Vagina (tissue), 2 donors: ENCODE data around the gene LRFN4.

Experiments used
- POLR2A ChIP-seq, 2 donors: fragments of 450-650 bp; IDR thresholded peaks; one replicate each; pipeline ENCODE4 v1.6.1; 2017; ENCODE audit warnings: antibody characterized with exemption in 2 of 2, mild to moderate bottlenecking in 2 of 2, moderate library complexity in 2 of 2
- POLR2AphosphoS5 ChIP-seq, 2 donors: sonication (generic); formaldehyde crosslinking; IDR thresholded peaks; one replicate each; pipeline ENCODE4 v1.9.0; 2017; ENCODE audit warnings: antibody characterized with exemption in 2 of 2, mild to moderate bottlenecking in 2 of 2, low read depth in 1 of 2; ENCODE audit not compliant: insufficient read depth in 1 of 2
- TF ChIP-seq, protein P1 (sequence below), 3 experiments: fragments of 450-650 bp in 2 of 3; fragments of 200-600 bp in 1 of 3; sonication (generic) in 1 of 3; IDR thresholded peaks; one replicate each; pipeline ENCODE4 v1.5.1; 2017 to 2019; ENCODE audit warnings: antibody characterized with exemption in 3 of 3, mild to moderate bottlenecking in 2 of 3, moderate library complexity in 2 of 3

DNA sequence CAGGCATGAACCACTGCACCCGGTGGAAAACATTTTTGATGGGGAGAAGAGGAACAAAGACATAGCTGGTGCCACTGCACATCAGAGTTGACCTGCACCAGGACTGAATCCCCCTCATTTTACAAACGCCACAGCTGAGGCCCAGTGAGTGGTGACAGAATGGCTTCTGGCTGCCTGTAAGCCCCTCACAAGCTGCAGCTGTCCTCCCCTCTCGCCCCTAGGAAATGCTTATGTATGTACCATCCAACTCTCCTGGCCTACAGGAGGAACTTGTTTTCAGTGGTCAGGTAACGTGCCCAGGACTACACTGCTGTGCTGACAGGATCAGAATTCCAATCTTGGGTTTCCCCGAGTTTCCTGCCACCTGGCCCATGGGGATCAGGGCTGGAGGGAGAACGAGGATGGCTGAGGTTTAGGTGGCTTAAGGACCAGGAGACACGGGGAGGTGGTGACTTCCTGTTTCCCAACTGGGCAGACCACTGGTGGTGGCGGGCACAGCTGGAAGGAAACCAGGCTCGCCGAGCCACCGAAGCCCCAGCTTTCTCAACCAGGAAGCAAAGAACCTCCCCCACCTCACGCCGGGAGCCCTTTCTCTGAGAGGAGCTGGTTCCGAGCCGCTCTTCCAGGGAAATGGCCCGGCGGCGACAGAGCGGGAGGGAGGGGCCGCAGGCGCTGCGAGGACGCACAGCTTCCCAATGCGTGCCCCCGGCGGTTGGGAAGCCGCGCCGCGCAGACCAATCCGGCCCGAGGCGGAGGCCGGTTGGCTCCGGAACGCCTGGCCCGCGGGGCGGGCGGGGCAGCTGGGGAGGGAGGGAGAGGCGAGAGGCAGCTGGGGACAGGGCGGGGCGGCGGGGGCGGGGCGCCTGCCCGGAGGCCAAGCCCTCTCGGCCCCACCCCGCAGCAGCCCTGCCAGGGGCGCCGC, 1.0 kb upstream of the LRFN4 start:
- TF ChIP-seq, protein P1, sequence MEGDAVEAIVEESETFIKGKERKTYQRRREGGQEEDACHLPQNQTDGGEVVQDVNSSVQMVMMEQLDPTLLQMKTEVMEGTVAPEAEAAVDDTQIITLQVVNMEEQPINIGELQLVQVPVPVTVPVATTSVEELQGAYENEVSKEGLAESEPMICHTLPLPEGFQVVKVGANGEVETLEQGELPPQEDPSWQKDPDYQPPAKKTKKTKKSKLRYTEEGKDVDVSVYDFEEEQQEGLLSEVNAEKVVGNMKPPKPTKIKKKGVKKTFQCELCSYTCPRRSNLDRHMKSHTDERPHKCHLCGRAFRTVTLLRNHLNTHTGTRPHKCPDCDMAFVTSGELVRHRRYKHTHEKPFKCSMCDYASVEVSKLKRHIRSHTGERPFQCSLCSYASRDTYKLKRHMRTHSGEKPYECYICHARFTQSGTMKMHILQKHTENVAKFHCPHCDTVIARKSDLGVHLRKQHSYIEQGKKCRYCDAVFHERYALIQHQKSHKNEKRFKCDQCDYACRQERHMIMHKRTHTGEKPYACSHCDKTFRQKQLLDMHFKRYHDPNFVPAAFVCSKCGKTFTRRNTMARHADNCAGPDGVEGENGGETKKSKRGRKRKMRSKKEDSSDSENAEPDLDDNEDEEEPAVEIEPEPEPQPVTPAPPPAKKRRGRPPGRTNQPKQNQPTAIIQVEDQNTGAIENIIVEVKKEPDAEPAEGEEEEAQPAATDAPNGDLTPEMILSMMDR (IDR thresholded peaks at IDR 0.05): no peak
- TF ChIP-seq POLR2AphosphoS5 (IDR thresholded peaks at IDR 0.05; ENCODE audit: insufficient read depth in 1 of 2, low read depth in 1 of 2): peak in 1 of 2 donors; percentile 85
- peak in 1 of 2 donors; percentile 34 for TF ChIP-seq POLR2A (IDR thresholded peaks at IDR 0.05)
